ENCODE data around the gene RPS2. TPM values are rescaled to one million over a fixed set of nuclear protein-coding genes. Genes with fewer than 3 reads are reported as not detected.
A peak's percentile ranks its signal among the peaks of the same experiment; 100 is the strongest.

Gene RPS2
- total RNA-seq, 1 donor from 2014 or later = 2,309 TPM

DNA sequence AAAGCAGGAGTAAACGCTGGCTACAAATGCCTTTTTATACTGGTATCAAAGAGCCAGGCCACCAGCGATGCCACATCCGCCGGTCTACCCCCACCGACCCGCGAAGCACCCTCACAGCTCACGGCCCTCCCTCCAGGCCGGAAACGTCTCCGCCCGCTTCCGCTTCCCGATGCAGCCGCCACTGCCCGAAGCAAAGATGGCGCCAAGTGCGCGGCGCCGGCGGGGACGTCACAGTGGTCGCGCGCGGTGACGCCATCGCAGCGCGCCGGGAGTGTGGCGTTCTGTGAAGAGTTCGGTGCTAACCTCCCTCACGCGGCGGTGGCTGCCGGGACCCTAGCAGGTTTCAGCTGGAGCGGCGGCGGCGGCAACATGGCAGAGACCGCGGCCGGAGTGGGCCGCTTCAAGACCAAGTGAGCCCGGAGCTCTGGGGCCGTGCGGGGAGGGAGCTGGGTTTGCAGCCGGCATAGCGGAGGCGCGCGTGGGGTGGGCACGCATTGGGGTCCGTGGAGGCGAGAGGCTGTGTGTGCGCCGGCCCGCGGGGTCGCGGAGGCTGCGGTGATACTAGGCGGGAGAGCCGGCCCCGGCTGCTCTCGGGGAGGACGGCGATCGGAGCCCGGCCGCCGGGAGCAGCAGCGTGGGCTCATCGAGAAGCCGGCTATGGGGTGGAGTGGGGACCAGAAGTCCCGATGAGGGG is 7.3 kb upstream of the RPS2 start, which contains the start of gene TBL3:
TSS of gene TBL3 (plus strand) at position 258 of the 694 bp plus-strand sequence. CDS start at position 370, 112 bp downstream.
- Mint-ChIP-seq H3K4me1 (ENCODE audit: low read depth) (peaks cover 14% of the 10 kb centered on the region), H3K27me3 (no peaks in the 10 kb centered on the region), H3K27ac (peak within 1 kb of the TSS; percentile 97), H3K36me3 (ENCODE audit: insufficient read depth) (peaks cover 5% of the 10 kb centered on the region), H3K4me3 (ENCODE audit: low read depth) (peak within 1 kb of the TSS; percentile 93), H3K9me3 (ENCODE audit: low read depth) (no peaks in the 10 kb centered on the region)
- TF ChIP-seq, protein P1, sequence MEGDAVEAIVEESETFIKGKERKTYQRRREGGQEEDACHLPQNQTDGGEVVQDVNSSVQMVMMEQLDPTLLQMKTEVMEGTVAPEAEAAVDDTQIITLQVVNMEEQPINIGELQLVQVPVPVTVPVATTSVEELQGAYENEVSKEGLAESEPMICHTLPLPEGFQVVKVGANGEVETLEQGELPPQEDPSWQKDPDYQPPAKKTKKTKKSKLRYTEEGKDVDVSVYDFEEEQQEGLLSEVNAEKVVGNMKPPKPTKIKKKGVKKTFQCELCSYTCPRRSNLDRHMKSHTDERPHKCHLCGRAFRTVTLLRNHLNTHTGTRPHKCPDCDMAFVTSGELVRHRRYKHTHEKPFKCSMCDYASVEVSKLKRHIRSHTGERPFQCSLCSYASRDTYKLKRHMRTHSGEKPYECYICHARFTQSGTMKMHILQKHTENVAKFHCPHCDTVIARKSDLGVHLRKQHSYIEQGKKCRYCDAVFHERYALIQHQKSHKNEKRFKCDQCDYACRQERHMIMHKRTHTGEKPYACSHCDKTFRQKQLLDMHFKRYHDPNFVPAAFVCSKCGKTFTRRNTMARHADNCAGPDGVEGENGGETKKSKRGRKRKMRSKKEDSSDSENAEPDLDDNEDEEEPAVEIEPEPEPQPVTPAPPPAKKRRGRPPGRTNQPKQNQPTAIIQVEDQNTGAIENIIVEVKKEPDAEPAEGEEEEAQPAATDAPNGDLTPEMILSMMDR (IDR thresholded peaks at IDR 0.05; ENCODE audit: unreplicated experiment) = no peak
- DNase-seq (ENCODE audit: low spot score, unreplicated experiment) = peak; percentile 89

DNA sequence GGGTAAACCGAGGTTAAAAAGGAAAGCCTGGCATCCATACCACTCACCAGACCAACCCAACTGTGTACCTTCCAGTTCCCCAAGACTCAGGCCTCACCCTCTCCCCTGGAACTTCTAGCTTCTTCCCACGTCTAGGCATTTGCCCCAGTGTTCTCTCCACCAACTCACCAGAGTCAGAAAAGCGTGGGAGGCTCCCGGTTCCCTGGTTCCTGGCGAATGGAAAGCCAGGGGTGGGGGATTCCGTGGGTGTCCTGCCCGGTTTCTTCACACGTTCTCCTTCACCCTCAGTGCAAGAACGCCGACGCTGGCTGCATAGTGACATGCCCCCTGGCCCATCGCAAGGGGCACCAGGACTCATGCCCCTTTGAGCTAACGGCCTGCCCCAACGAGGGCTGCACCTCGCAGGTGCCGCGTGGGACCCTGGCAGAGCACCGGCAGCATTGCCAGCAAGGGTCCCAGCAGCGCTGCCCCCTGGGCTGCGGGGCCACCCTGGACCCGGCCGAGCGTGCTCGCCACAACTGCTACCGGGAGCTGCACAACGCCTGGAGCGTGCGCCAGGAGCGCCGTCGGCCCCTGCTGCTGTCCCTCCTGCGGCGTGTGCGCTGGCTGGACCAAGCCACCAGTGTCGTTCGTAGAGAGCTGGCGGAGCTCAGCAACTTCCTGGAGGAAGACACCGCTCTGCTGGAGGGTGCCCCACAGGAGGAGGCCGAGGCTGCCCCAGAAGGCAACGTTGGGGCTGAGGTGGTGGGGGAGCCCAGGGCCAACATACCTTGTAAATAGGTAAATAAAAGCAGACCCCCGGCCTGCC is 3.7 kb upstream of the RPS2 start:
- no peak overlapping the region for H3K4me3 Mint-ChIP-seq (ENCODE audit: low read depth)
- H3K27me3 Mint-ChIP-seq = no peaks in the 10 kb centered on the region
- TF ChIP-seq, protein P1 (IDR thresholded peaks at IDR 0.05; ENCODE audit: unreplicated experiment) = no peak
- peaks cover 26% of the 10 kb centered on the region for H3K4me1 Mint-ChIP-seq (ENCODE audit: low read depth)
- no peak overlapping the region for H3K27ac Mint-ChIP-seq
- H3K36me3 Mint-ChIP-seq (ENCODE audit: insufficient read depth) = peaks cover 4% of the 10 kb centered on the region
- no peaks in the 10 kb centered on the region for H3K9me3 Mint-ChIP-seq (ENCODE audit: low read depth)
- no peak for DNase-seq (ENCODE audit: low spot score, unreplicated experiment)

DNA sequence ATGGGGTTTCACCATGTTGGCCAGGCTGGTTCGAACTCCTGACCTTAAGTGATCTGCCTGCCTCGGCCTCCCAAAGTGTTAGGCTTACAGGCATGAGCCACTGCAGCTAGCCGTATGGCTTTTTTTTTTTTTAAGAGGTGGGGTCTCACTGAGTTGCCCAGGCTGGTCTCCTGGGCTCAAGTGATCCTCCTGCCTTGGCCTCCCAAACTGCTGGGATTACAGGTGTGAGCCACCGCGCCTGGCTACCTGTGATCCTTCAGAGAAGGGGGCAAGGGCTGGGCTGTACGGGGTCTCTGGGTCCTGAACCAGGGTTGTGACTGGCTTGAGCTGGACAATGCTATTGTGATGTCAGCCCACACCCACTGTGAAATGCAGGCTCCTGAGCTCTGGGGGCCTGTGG is 1.8 kb upstream of the RPS2 start, which contains the start of gene RNF151:
TSS of gene RNF151 (plus strand) at position 397 of the 400 bp plus-strand sequence. CDS start 26 bp downstream, outside the sequence.
- TF ChIP-seq, protein P1 (IDR thresholded peaks at IDR 0.05; ENCODE audit: unreplicated experiment) = no peak
- H3K36me3 Mint-ChIP-seq (ENCODE audit: insufficient read depth) = peaks cover 12% of the 10 kb centered on the region
- peak within 1 kb of the TSS; percentile 97 for H3K27ac Mint-ChIP-seq
- no peaks in the 10 kb centered on the region for H3K27me3 Mint-ChIP-seq
- H3K4me1 Mint-ChIP-seq (ENCODE audit: low read depth) = peaks cover 20% of the 10 kb centered on the region
- no peaks in the 10 kb centered on the region for H3K9me3 Mint-ChIP-seq (ENCODE audit: low read depth)
- no peak for DNase-seq (ENCODE audit: low spot score, unreplicated experiment)
- peak within 1 kb of the TSS; percentile 88 for H3K4me3 Mint-ChIP-seq (ENCODE audit: low read depth)

DNA sequence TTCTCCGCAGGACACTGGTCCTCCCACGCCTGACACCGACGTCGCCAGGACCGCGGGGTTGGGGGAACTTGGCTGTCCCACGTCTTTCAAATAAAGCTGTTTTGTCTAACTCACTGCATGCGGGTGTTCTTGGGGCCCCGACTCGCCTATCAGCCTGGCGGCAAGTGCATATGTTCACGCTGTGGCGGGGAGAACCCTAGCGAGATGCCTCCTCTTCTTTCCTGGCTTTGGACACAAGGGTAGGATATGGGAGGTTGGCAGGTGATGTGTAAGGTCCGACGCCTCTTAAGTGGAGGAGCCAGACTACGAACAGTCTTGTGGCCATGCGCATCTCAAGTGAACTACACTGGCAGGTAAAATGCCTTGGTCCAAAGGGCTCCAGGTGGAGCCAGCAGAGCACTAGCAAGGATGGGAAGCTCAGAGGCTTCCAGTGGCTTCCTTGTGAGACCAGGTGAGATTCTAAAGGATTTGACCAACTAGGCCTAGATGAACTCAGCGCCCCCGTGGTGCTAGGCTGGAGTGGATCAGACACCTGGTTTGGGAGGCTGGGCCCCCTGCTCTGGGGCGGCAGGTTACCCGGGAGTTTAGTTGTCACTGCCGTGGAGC is 873 bp upstream of the RPS2 start:
- peaks cover 24% of the 10 kb centered on the region for H3K4me1 Mint-ChIP-seq (ENCODE audit: low read depth)
- H3K9me3 Mint-ChIP-seq (ENCODE audit: low read depth) = no peaks in the 10 kb centered on the region
- no peak for DNase-seq (ENCODE audit: low spot score, unreplicated experiment)
- H3K27me3 Mint-ChIP-seq = no peaks in the 10 kb centered on the region
- H3K36me3 Mint-ChIP-seq (ENCODE audit: insufficient read depth) = peaks cover 16% of the 10 kb centered on the region
- peak overlapping the region; percentile 88 for H3K4me3 Mint-ChIP-seq (ENCODE audit: low read depth)
- H3K27ac Mint-ChIP-seq = peak overlapping the region; percentile 97
- TF ChIP-seq, protein P1 (IDR thresholded peaks at IDR 0.05; ENCODE audit: unreplicated experiment) = no peak

All from progenitor cell of endocrine pancreas (in vitro differentiated cells).